ENCODE results near the gene AP1S2.

- TF ChIP-seq EP300 (IDR thresholded peaks at IDR 0.05) (no peak), CTCF (IDR thresholded peaks at IDR 0.05) (no peak)
These were observed 2.0 kb upstream of the AP1S2 start for GRCh38 chrX:15856636-15857035.
